ENCODE data around the gene SPRR4. TPM values are rescaled to one million over a fixed set of nuclear protein-coding genes. Genes with fewer than 3 reads are reported as not detected.

Gene SPRR4
- total and polyA plus RNA-seq, 8 donors: not detected

DNA sequence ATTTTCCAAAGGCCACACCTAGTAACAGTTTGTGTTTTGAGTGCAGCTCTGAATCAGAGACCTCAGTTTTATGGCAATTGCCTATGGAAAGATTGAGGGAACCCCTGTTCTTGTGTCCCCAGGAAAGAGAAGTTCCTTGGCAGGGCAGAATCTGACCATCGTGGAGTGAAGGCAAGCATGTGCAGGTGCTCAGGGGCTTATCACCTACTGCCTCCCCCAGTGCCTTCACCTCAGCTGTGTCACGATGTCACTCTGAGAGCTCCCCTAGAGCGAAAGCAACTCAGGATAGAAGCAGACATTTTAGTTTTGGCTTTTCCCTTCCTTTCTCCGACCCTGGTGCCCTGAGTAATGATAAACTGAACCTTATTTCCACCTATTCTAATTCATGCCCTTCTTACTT lies 11.6 kb downstream of the SPRR4 start:
- no peak for DNase-seq
- intact Hi-C loops (cut with DNase I): no loop called here
- ATAC-seq: no peak
- Histone ChIP-seq H3K4me3 (no peak overlapping the region), H3K27ac (no peak overlapping the region), H3K4me1 (no peaks in the 10 kb centered on the region), H3K9me3 (no peaks in the 10 kb centered on the region), H3K36me3 (no peaks in the 10 kb centered on the region), H3K27me3 (peaks cover 0 to 15% of the 10 kb centered on the region in 2 donors)
- TF ChIP-seq, protein P1, sequence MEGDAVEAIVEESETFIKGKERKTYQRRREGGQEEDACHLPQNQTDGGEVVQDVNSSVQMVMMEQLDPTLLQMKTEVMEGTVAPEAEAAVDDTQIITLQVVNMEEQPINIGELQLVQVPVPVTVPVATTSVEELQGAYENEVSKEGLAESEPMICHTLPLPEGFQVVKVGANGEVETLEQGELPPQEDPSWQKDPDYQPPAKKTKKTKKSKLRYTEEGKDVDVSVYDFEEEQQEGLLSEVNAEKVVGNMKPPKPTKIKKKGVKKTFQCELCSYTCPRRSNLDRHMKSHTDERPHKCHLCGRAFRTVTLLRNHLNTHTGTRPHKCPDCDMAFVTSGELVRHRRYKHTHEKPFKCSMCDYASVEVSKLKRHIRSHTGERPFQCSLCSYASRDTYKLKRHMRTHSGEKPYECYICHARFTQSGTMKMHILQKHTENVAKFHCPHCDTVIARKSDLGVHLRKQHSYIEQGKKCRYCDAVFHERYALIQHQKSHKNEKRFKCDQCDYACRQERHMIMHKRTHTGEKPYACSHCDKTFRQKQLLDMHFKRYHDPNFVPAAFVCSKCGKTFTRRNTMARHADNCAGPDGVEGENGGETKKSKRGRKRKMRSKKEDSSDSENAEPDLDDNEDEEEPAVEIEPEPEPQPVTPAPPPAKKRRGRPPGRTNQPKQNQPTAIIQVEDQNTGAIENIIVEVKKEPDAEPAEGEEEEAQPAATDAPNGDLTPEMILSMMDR (IDR thresholded peaks at IDR 0.05): no peak

DNA sequence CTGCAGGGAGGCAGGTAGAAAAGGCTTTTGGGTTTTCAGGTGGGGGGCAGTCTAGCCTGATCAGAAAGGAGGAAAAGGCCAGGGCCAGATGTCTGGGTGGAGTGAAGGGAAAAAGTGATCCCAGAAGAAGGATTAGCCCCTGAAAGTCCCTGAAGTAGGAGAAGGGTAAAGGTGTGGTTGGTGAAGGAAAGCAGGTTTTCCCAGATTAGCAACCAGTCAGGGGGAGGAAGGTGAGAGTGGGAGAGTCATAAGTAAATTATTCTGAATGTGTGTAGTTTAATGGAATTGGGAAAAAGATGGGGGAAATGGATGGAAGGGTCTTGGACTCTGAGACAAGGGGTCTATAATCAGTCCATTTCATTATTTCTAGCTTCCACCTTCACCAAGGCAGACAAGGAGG lies 12.8 kb downstream of the SPRR4 start:
- intact Hi-C loops (cut with DNase I): no loop called here
- Histone ChIP-seq H3K27ac (no peak overlapping the region), H3K36me3 (no peaks in the 10 kb centered on the region), H3K4me3 (no peak overlapping the region), H3K4me1 (no peaks in the 10 kb centered on the region), H3K27me3 (peaks cover 0 to 15% of the 10 kb centered on the region in 2 donors), H3K9me3 (no peaks in the 10 kb centered on the region)
- ATAC-seq (no peak), DNase-seq (no peak)
- TF ChIP-seq, protein P1 (IDR thresholded peaks at IDR 0.05): no peak

DNA sequence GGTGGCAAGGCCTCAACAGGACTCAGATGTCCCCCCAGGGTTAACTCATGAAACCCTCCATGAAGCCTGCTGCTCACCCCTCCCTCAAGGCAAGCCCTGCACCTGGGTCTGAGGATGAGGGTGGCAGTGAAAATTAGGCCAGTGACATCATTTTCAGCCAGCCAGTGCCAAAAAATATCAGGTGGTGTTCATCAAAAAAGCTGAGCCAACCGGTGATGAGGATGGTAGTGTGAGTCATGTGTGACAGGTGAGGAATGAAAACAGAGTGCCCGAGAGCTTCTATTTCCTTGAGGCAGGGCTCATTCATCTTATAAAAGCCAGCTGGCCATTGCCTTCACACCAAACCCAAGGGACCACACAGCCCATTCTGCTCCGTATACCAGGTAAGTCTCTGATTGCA lies 13.3 kb downstream of the SPRR4 start, which contains the start of gene SPRR1A:
SPRR1A (plus strand) TSS at position 339 of the 400 bp plus-strand sequence. CDS start 1,150 bp downstream, outside the sequence.
- ATAC-seq (no peak), DNase-seq (no peak)
- no peaks in the 10 kb centered on the region for H3K9me3 ChIP-seq
- no peaks in the 10 kb centered on the region for H3K4me1 ChIP-seq
- intact Hi-C loops (cut with DNase I): no loop called here
- H3K27ac ChIP-seq: no peak within 1 kb of the TSS
- no peaks in the 10 kb centered on the region for H3K36me3 ChIP-seq
- no peak within 1 kb of the TSS for H3K4me3 ChIP-seq
- peaks cover 0 to 15% of the 10 kb centered on the region in 2 donors for H3K27me3 ChIP-seq
- TF ChIP-seq, protein P1 (IDR thresholded peaks at IDR 0.05): no peak

DNA sequence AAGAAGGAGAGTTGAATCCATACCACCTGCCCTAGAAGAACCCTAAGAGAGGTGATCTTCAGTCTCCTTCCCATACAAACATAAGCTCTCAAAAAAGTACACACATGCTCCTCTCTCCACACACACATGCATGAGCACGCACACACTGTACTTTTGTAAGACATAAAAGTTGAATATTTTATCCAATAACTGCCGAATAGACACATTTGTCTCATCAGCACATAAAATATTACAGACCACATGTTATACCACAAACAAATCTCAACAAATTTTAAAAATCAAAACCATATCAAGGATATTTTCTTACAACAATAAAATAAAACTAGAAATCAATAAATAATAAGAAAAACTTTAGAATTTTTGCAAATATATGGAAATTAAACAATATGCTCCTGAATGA lies 16.1 kb downstream of the SPRR4 start:
- DNase-seq: no peak
- H3K9me3 ChIP-seq: no peaks in the 10 kb centered on the region
- H3K4me1 ChIP-seq: no peaks in the 10 kb centered on the region
- TF ChIP-seq, protein P1 (IDR thresholded peaks at IDR 0.05): no peak
- no peak overlapping the region for H3K4me3 ChIP-seq
- no peaks in the 10 kb centered on the region for H3K36me3 ChIP-seq
- peaks cover 0 to 15% of the 10 kb centered on the region in 2 donors for H3K27me3 ChIP-seq
- no peak for ATAC-seq
- intact Hi-C loops (cut with DNase I): no loop called here
- H3K27ac ChIP-seq: no peak overlapping the region

DNA sequence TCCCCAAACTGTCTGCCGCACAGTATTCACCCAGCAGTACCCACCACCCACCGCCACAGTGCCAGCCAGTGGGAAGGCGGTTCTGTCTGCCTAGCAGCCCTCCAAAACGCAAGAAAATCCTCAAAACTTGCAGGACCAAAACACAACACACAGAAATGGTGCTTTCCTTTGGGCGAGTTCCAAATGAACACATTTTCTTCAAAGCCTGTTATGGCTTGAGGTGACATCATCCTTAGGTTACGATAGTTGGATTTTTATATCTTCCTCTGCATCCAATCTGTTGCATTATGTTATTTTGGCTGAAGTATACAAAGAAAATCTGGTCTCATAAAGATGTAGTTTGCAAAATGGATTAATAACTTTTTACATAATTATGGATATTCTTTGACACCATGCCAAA lies 22.7 kb downstream of the SPRR4 start:
- ATAC-seq (no peak), DNase-seq (no peak)
- Histone ChIP-seq H3K36me3 (no peaks in the 10 kb centered on the region), H3K27me3 (no peaks in the 10 kb centered on the region), H3K4me1 (no peaks in the 10 kb centered on the region), H3K9me3 (peaks cover 0 to 4% of the 10 kb centered on the region in 2 donors), H3K27ac (no peak overlapping the region), H3K4me3 (no peak overlapping the region)
- intact Hi-C loops (cut with DNase I): no loop called here
- TF ChIP-seq, protein P1 (IDR thresholded peaks at IDR 0.05): no peak
